OCI-LY3 (cell line): ENCODE data around the gene FLOT1.

Experiments
- H2AFZ ChIP-seq: fragments of 200-600, 300-600 bp; shearing (Covaris generic); 2 replicates; pipeline ENCODE4 v1.6.0; 2014; ENCODE audit warnings: antibody characterized with exemption, low read depth, low read length
- H3K27ac ChIP-seq: fragments of 200-600, 300-600 bp; sonication (generic); 2 replicates; pipeline ENCODE4 v1.5.1; 2014; ENCODE audit warnings: mild to moderate bottlenecking, low read length, moderate library complexity, mixed read lengths
- H3K27me3 ChIP-seq: fragments of 200-600, 300-600 bp; sonication (generic); 2 replicates; pipeline ENCODE4 v1.6.1; 2014; ENCODE audit warnings: low read depth, low read length, mixed read lengths
- H3K36me3 ChIP-seq: fragments of 200-600, 300-600 bp; sonication (generic); replicated peaks from 2 replicates; pipeline ENCODE3; 2014; ENCODE audit warnings: low read depth, low read length, mixed read lengths
- H3K4me1 ChIP-seq: fragments of 300-600, 200-600 bp; sonication (generic); 2 replicates; pipeline ENCODE4 v1.6.1; 2014; ENCODE audit warnings: low read length, mixed read lengths
- H3K4me2 ChIP-seq: fragments of 200-600, 300-600 bp; sonication (generic); 2 replicates; pipeline ENCODE4 v1.6.1; 2014; ENCODE audit warnings: low read length, mixed read lengths
- H3K4me3 ChIP-seq: fragments of 300-600, 200-600 bp; sonication (generic); 2 replicates; pipeline ENCODE4 v1.5.1; 2014; ENCODE audit warnings: antibody characterized with exemption, mild to moderate bottlenecking, low read length, moderate library complexity
- H3K79me2 ChIP-seq: fragments of 300-600, 200-600 bp; shearing (Covaris generic); 2 replicates; pipeline ENCODE4 v1.6.1; 2014; ENCODE audit warnings: mild to moderate bottlenecking, low read length, mixed read lengths
- H3K9ac ChIP-seq: fragments of 300-600, 200-600 bp; shearing (Covaris generic); 2 replicates; pipeline ENCODE4 v1.6.0; 2014; ENCODE audit warnings: mild to moderate bottlenecking, low read length, moderate library complexity
- H3K9me3 ChIP-seq: fragments of 200-600, 300-600 bp; shearing (Covaris generic); 2 replicates; pipeline ENCODE4 v1.6.1; 2014; ENCODE audit warnings: low read length, mixed read lengths; ENCODE audit not compliant: insufficient read depth
- H4K20me1 ChIP-seq: fragments of 200-600, 300-600 bp; sonication (generic); 2 replicates; pipeline ENCODE4 v1.6.1; 2016; ENCODE audit warnings: low read length, mixed read lengths; ENCODE audit not compliant: insufficient read depth
- EZH2phosphoT487 ChIP-seq: fragments of 200-600 bp; shearing (Covaris generic); IDR thresholded peaks from 2 replicates; pipeline ENCODE4 v1.6.1; 2018; ENCODE audit warnings: antibody characterized with exemption, mixed run types, low read depth
- TF ChIP-seq, protein P1 (sequence below): fragments of 200-600, 300-600 bp; sonication (generic); IDR thresholded peaks from 2 replicates; pipeline ENCODE4 v1.5.1; 2014; ENCODE audit warnings: antibody characterized with exemption, low read length, low read depth

The FLOT1 gene

GRCh38 chr6:30690403-30691207, 51.9 kb downstream of the FLOT1 start, which contains the start of gene NRM:
Gene NRM (minus strand): TSS chr6:30690984. CDS start chr6:30690974, 10 bp downstream.
- TF ChIP-seq, protein P1, sequence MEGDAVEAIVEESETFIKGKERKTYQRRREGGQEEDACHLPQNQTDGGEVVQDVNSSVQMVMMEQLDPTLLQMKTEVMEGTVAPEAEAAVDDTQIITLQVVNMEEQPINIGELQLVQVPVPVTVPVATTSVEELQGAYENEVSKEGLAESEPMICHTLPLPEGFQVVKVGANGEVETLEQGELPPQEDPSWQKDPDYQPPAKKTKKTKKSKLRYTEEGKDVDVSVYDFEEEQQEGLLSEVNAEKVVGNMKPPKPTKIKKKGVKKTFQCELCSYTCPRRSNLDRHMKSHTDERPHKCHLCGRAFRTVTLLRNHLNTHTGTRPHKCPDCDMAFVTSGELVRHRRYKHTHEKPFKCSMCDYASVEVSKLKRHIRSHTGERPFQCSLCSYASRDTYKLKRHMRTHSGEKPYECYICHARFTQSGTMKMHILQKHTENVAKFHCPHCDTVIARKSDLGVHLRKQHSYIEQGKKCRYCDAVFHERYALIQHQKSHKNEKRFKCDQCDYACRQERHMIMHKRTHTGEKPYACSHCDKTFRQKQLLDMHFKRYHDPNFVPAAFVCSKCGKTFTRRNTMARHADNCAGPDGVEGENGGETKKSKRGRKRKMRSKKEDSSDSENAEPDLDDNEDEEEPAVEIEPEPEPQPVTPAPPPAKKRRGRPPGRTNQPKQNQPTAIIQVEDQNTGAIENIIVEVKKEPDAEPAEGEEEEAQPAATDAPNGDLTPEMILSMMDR: no peak
- no peak for TF ChIP-seq EZH2phosphoT487
- Histone ChIP-seq H3K9me3 (no peaks in the 10 kb centered on the region), H3K4me2 (peak within 1 kb of the TSS; percentile 87), H3K79me2 (peaks cover 8% of the 10 kb centered on the region), H3K27ac (peak within 1 kb of the TSS; percentile 43), H2AFZ (peak within 1 kb of the TSS; percentile 83), H3K4me1 (peaks cover 27% of the 10 kb centered on the region), H3K4me3 (peak within 1 kb of the TSS; percentile 94), H4K20me1 (no peaks in the 10 kb centered on the region), H3K36me3 (no peaks in the 10 kb centered on the region), H3K9ac (peak within 1 kb of the TSS; percentile 75), H3K27me3 (no peaks in the 10 kb centered on the region)

GRCh38 chr6:30689985-30690384, 52.5 kb downstream of the FLOT1 start:
- Histone ChIP-seq H4K20me1 (no peaks in the 10 kb centered on the region), H3K27me3 (no peaks in the 10 kb centered on the region), H2AFZ (no peak overlapping the region), H3K79me2 (peaks cover 14% of the 10 kb centered on the region), H3K9ac (peak overlapping the region; percentile 75), H3K4me3 (peak overlapping the region; percentile 94), H3K4me1 (peaks cover 28% of the 10 kb centered on the region), H3K27ac (no peak overlapping the region), H3K36me3 (no peaks in the 10 kb centered on the region), H3K4me2 (peak overlapping the region; percentile 87), H3K9me3 (no peaks in the 10 kb centered on the region)
- no peak for TF ChIP-seq EZH2phosphoT487
- TF ChIP-seq, protein P1: no peak

DNA sequence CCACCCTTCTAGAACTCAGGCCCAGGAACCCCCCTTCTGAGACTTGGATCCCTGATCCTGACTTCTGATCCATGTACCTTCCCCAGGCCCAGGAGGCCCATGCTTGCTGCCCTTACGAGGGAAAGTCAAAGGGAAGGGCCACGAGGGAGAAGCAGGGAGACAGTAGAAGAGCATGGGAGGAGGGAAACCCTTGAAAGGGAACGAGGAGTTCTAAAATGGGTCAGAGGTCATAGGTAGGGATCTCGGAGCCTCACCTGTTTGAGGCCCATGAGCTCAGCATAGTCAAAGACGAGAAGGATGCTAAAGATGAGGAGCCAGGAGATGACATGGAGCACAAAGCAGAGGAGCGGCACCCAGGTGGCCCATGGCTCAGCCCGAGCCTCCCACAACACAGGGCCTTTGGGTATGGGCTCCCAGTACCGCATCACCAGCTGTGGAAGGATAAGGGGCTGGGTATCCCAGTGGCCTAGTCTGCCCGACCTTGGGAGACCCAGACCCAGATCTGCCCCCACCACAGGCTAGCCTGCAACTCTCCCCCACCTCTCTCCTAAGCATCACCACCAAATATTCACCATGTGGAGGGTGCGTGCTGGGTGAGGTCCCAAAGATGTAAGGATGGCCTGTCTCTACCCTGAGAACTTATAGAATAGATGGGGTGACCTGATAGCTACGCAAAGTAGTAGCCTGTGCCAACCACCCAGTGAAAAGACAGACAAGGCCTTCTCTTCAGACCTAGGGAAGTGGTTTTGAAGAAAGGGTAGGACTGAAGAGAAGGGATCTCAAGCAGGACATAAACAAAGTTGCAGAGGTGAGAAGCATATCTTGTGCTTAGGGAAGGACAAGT, 53.2 kb downstream of the FLOT1 start:
- TF ChIP-seq, protein P1: no peak
- no peak for TF ChIP-seq EZH2phosphoT487
- Histone ChIP-seq H3K9ac (no peak overlapping the region), H3K79me2 (peaks cover 22% of the 10 kb centered on the region)

GRCh38 chr6:30688569-30688968, 53.9 kb downstream of the FLOT1 start:
- H3K27ac ChIP-seq: no peak overlapping the region
- H3K4me1 ChIP-seq: peaks cover 30% of the 10 kb centered on the region
- no peak overlapping the region for H3K4me2 ChIP-seq
- no peak overlapping the region for H3K4me3 ChIP-seq
- no peak overlapping the region for H3K9ac ChIP-seq
- H3K36me3 ChIP-seq: no peaks in the 10 kb centered on the region
- no peaks in the 10 kb centered on the region for H3K9me3 ChIP-seq
- no peak overlapping the region for H2AFZ ChIP-seq
- TF ChIP-seq, protein P1: no peak
- TF ChIP-seq EZH2phosphoT487: no peak
- H3K79me2 ChIP-seq: peaks cover 28% of the 10 kb centered on the region
- no peaks in the 10 kb centered on the region for H4K20me1 ChIP-seq
- no peaks in the 10 kb centered on the region for H3K27me3 ChIP-seq

More for the DNA sequence above, 53.2 kb downstream of the FLOT1 start:
- H3K4me2 ChIP-seq: peak overlapping the region; percentile 87
- H3K27me3 ChIP-seq: no peaks in the 10 kb centered on the region
- H4K20me1 ChIP-seq: no peaks in the 10 kb centered on the region
- H2AFZ ChIP-seq: no peak overlapping the region
- H3K36me3 ChIP-seq: no peaks in the 10 kb centered on the region
- no peak overlapping the region for H3K27ac ChIP-seq
- H3K4me3 ChIP-seq: no peak overlapping the region
- H3K9me3 ChIP-seq: no peaks in the 10 kb centered on the region
- H3K4me1 ChIP-seq: peaks cover 30% of the 10 kb centered on the region
